Renal cortex interstitium (tissue), 11 donors: ENCODE data around the gene PCDHGC4. TPM values are rescaled to one million over a fixed set of nuclear protein-coding genes. Genes with fewer than 3 reads are reported as not detected.

Source experiments
- DNase-seq, 11 donors: peaks; one replicate each; pipeline ENCODE4 v3.0.0-alpha.2; 2013; ENCODE audit warnings: low read depth in 9 of 11, low spot score in 4 of 11; ENCODE audit errors: extremely low read depth in 1 of 11
- polyA plus RNA-seq, 3 donors: library from polyadenylated mRNA; unstranded; fragments of 120-200 nt; gene quantifications; one replicate each; pipeline ENCODE4 v1.2.1, GENCODE V29; 2013; ENCODE audit not compliant: insufficient read length in 3 of 3

PCDHGC4 gene
- polyA plus RNA-seq, 3 donors = 3.4 to 3.9 (median 3.6) TPM

DNA sequence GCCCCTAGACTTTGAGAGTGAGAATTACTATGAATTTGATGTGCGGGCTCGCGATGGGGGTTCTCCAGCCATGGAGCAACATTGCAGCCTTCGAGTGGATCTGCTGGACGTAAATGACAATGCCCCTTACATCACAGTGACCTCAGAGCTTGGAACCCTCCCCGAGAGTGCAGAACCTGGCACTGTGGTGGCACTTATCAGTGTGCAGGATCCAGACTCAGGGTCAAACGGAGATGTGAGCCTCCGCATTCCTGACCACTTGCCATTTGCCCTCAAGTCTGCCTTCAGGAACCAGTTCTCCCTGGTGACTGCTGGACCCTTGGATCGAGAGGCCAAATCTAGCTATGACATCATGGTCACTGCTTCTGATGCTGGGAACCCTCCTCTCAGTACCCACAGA is 1.3 kb downstream of the PCDHGC4 start:
- no peak for DNase-seq

DNA sequence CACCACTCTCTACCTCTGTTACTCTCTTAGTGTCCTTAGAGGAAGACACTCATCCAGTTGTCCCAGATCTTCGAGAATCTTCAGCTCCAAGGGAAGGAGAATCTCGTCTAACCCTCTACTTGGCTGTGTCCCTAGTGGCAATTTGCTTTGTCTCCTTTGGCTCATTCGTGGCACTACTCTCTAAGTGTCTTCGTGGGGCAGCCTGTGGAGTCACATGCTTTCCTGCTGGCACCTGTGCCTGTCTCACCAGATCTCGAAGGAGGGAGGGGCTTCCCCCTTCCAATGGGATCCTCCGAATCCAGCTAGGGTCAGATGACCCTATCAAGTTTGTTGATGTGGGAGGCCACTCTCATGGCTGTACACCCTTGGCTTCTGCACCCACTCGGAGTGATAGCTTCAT is 2.3 kb downstream of the PCDHGC4 start:
- no peak for DNase-seq

DNA sequence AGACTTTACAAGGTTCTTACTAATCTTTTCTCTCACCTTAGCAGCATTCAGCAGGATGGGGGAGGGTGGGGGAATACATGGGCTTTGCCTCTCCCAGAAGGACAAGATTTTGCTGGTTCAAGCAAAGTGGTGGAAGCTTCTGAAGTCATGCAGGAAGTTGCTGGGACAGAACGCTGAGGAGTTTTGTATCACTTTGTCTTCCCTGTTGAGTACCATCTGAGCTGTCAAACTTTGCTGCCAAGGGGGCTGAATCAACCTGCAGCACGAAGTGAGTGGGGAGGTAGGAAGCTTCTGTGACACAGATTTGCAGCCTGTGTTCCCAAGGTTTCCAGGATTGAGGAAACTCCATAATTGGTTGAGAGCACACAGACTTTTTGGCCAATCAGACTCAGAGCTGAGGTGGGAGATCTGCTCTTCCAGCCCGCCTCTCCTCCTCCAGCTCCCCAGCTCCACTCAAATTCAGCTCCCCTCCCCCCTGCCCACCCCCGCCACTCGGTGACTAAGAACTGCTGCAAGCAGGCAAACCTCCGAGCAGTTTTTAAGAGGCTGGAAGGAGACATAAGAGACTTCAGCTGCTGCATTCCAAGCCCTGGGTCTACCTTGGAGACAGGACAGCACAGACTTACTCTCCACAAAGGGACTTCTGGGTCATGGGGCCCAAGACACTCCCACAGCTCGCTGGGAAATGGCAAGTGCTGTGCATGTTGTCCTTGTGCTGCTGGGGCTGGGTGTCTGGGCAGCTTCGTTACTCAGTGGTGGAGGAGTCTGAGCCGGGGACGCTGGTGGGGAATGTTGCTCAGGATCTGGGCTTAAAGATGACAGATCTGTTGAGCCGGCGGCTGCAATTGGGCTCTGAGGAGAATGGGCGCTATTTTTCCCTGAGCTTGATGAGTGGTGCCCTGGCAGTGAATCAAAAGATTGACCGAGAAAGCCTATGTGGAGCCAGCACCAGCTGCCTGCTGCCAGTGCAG is 4.0 kb downstream of the PCDHGC4 start, which contains the start of gene PCDHGC5:
PCDHGC5 (plus strand) TSS at position 491 of the 971 bp plus-strand sequence; CDS start at position 651, 160 bp downstream.
- no peak for DNase-seq

DNA sequence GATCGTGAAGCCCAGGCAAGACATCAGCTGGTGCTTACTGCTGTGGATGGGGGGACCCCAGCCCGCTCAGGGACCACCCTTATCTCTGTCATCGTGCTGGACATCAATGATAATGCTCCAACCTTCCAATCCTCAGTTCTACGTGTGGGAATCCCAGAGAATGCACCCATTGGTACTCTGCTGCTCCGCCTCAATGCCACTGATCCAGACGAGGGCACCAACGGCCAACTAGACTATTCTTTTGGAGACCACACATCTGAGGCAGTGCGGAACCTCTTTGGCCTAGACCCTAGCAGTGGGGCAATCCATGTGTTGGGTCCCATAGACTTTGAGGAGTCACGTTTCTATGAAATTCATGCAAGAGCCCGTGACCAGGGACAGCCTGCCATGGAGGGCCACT is 5.0 kb downstream of the PCDHGC4 start:
- DNase-seq = no peak

DNA sequence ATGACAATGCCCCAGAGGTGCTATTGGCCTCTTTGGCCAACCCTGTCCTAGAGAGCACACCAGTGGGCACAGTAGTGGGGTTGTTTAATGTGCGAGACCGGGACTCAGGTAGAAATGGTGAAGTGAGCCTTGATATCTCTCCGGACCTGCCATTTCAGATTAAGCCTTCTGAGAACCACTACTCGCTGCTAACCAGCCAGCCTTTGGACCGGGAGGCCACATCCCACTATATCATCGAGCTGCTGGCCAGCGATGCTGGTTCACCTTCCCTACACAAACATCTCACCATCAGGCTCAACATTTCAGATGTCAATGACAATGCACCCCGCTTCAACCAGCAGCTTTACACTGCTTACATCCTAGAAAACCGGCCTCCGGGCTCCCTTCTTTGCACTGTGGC is 5.4 kb downstream of the PCDHGC4 start:
- DNase-seq = no peak

DNA sequence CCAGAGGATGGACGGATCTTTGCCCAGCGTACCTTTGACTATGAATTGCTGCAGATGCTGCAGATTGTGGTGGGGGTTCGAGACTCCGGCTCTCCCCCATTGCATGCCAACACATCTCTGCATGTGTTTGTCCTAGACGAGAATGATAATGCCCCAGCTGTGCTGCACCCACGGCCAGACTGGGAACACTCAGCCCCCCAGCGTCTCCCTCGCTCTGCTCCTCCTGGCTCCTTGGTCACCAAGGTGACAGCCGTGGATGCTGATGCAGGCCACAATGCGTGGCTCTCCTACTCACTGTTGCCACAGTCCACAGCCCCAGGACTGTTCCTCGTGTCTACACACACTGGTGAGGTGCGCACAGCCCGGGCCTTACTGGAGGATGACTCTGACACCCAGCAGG is 5.9 kb downstream of the PCDHGC4 start:
- no peak for DNase-seq

DNA sequence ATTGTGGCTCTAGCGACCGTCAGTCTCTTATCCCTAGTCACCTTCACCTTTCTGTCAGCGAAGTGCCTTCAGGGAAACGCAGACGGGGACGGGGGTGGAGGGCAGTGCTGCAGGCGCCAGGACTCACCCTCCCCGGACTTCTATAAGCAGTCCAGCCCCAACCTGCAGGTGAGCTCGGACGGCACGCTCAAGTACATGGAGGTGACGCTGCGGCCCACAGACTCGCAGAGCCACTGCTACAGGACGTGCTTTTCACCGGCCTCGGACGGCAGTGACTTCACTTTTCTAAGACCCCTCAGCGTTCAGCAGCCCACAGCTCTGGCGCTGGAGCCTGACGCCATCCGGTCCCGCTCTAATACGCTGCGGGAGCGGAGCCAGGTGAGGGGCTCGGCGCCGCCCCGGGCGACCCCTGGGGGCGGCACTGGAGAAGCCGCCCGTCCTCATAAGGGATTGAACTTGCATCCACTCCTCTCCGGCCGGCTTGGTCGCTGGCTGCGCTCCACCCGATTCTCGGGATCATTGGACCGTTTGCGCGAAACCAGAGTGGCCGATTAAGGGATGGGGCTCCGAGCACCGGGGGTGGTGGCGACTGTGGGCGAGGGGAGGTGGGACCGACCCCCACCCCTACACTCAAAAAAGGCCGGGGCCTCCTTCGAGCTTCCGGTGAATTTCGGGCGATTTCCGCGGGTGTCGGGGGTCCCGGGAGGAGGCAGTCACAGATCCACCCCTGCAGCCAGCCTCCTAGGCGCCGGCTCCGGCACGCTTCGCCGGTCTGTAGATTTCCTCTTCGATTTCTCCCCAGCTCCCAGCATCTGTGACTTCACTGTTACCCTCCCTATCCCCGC is 6.7 kb downstream of the PCDHGC4 start:
- no peak for DNase-seq

DNA sequence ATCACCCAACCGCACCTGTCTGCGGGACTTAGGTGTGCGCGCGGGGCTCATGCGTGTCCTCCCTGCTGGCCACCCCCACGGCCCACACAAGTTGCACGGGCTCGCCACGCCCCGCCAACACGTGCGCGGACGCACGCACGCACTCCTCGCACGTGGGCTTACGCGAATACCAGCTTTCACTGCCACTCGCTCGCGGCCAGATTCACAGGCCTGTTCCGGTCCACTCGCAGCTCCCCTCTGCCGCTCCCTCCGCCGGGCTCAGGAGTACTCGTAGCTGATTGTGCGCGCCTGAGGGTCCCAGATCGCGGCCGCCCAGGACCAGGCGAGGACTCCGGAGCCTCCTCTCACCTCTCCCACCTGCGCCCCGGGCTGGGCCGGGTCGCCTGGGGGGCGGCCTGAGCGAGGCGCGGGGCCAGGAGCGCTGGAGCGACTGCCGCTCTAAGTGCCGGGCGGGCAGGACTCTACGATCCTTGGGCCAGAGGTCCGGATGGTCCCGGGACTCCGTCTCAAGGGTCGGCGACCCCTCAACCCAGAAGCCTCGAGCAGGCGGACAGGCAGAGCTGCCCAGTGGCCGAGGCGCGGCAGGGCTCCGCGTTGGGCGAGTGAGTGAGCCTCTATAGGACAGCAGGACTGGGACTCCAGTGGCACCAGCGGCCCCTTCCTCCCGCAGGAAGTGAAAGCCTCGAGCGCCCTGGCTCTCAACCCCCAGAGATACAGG is 7.5 kb downstream of the PCDHGC4 start:
- DNase-seq = no peak

DNA sequence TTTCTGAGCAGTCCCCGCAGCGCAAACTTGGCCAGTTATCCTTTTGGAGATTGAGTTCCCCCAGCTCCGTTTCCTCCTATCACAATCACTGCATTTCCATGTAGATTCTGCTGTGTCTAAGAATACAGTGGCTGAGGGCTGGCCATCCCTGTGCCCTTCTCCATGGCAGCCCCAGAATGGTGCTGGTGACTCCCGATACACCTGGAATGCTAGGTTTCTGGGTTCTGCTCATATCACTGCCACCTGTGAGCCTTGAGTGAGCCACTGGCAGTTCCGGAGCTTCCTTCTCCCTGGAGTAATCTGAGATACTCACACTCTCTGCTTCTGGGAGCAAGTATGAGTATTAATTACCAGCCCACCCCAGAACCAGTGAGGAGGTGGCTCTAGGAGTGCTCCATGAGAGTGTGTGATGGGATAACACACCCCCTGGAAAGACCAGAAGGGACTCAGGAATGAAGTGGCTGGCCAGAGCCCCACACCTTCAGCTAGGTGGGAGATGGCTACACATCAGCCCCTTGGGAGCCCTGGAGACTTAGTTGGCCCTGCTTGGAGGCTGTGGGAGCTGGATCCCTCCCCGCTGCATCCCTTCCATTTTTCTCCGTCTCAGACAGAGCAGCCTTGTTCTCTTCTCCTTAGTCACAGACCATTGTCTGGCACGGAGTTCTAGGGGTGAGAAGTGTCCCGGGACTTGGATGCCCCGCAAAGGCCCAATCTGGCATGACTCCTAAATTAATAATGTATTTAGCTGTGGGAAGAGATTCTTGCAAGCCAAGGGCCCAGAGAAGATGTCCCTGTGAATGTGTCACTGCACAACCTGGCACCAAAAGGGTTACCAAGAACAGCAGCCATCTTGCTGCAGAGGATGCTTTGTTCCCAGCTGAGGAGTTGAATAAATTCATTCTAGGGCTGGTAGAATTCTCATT is 8.9 kb downstream of the PCDHGC4 start:
- no peak for DNase-seq

DNA sequence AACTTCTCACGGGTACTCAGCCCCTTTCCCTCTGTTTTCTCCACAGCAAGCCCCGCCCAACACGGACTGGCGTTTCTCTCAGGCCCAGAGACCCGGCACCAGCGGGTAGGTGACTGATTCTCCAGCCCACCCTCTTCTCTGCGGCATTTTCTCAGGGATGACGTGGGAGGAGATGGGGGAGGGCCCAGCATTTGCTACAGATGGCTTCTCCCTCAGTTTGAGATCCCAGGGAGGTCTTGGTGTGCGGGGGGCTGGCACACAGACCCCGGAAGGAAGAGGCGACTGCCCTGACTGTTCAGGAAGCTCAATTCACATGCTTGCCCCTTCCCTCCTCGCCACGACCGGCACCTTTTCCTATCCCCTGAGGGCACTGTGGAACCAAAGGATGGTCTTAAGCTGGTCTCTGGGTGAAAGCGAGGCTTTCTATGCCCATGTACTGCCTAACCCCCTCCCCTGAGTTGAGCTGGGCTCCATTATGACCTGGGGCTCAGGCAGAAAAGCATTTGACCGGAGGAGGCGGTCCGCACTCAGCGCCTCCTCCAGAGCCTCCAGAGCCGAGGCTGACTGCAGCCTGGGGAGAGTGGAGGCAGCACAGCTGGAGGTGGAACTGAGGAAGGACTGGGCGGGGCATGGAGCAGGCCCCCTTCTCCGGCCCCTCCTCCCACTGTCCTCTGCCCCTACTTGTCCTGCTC is 10.1 kb downstream of the PCDHGC4 start:
- no peak for DNase-seq

DNA sequence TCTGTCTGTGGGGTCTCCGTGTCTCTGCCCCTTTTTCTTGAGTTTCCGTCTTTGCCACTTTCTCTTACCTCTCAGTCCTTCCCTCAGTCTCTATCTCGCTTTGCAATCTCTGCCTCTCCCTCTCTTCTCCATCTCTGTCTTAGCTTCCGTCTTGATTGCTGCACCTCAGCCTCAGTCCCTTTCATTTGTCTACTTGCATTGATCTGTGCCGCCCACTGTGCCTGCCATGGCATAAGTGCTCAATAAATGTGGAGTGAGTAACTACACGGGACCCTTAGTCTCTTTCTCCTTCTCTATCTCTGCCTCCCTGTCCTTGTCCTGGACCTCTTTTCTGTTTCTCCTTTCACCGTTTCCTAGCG is 10.6 kb downstream of the PCDHGC4 start:
- no peak for DNase-seq

DNA sequence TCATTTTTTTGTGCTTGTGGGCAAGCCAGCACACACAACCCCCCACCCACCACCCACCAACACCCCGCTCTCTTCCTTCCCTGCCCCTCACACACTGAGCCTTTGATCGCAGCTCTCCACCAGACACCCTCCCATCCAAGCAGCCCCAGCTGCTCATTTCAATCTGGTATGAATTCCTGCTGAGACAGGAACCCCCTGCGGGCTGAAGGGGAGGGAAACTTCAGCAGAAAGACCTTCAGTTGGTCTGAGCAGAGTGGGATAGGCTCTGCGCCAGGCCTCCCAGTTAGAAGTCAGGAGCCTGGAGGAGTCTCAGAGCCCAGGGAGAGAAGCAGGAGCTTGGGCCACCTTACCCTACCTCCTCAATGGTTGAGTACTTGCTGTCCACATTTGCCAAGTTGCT is 11.2 kb downstream of the PCDHGC4 start:
- no peak for DNase-seq

DNA sequence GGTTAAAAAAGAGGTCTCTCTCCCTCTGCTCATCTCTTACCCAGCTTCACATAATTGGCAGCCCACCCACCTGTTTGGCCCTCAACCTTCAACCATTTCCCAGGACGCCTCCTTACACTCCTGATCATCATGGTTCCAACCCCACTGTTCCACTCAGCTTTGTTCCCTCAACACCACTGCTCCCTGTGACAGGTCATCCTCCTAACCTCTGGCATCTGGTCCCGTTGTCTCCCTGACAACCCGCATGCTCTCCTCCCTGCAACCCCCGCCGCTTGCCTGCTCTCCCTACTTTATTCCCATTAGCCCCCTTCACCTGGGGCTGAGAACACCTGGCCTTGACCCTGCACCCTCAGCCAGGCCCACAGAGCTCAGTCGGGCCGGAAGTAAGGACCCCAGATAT is 16.9 kb downstream of the PCDHGC4 start:
- no peak for DNase-seq

DNA sequence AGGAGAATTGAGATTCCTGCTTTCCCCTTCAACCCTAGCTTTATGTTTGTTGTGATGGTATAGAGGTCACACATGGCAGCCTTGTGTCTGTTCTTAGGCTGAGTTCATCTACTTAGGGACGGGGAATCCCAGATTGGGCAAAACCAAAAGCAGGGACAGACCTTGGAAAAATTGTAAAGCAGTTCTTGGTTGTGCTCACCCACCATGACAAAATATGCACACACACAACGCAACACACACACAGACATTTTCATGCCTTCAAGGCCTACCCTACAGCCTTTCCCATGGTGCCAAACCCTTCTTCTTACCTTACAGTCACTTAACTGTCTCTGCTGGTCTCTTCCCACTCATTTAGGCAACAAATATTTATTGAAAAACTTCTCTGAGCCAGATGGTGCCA is 18.9 kb downstream of the PCDHGC4 start:
- no peak for DNase-seq

DNA sequence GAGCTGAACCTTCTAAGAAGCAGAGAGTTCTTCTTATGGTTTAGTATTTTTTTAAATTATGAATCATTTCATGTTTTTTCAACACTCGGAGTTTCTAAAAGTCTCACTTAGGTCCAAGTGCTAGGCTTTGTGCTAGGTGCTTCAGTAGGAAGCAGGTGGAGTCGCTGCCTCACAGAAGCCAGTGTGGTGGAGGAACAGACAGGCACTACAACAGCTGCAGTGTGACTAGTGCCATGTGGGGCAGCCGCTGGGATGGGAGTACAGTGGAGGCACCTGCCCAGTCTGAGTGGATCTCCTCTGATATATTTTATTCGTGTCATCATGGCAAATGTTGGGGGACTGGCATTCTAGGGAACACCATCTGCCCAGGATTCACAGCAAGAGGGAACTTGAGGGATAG is 19.4 kb downstream of the PCDHGC4 start:
- no peak for DNase-seq

DNA sequence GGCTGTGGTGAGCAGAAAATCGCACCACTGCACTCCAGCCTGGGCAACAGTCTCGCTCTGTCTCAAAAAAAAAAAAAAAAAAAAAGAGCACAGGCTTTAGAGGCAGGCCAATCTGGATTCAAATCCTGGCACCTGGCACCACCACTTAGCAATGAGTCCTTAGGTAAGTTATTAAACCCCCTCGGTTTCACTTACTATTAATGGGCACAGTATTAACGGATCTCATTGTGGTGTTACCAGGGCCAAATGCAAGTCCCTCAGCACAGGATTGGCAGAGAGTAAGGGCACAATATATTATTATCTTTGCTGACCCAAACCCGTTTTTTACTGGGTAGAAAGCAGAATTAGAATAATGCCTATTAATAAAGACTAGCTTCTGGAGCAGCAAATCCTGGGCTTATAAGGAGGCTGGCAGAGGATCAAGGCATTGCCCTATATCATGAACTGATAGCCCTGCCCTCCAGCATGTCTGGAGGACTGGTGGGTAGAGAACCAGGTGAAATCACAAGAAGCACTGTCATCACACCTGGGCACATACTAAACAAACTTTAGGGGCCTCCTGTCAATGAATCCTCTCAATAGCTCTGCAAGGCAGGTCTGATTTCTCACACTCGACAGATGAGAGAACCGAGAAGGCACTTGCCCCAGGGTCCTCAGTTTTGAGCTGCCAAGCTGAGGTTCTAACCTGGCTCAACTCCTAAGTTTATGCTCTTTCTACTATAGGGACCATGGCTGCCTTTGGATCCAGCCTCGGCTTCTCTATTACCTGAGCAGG is 21.7 kb downstream of the PCDHGC4 start:
- DNase-seq = no peak

DNA sequence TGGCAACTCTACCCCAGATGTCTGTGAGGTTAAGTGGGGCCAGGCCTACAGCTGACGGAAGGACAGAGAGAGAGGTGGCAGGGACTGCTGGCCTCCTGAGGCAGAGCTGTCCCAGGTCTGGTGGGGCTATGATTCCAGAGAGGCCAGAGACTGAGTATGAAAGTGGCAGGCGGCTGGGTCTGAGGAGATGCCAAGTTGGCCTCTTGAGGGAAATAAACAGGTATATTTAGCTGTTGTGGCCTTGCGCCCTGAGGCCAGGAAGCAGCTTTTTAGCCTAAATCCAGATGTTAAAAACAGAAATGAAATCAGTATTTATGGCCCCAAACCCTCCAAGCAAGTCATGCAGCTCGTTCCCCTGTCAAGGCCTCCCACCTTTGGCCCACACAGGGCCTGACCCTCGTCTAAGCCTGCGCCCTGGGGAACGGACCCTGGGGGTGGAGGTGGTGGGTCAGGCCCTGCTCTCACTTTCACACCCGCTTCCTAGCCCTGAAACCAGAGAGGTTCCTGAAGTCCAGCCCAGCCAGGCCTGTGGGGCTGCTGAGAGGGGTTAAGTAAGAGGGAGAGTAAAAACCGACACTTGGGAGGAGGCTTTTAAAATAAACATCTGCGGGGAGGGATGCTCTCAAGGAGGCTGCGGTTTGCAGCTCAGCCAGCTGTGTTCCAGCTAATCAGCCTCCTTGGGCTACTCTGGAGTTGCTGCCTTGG is 22.7 kb downstream of the PCDHGC4 start:
- no peak for DNase-seq
